Breast epithelium (tissue), 3 donors: ENCODE data around the gene HASPIN.

Source experiments
- POLR2A ChIP-seq: fragments of 450-650 bp; IDR thresholded peaks from one replicate; pipeline ENCODE4 v1.6.1; 2016; ENCODE audit warnings: antibody characterized with exemption, mild to moderate bottlenecking, moderate library complexity
- POLR2AphosphoS5 ChIP-seq, 3 donors: sonication (generic); formaldehyde crosslinking; IDR thresholded peaks; one replicate each; pipeline ENCODE4 v1.6.1; 2017; ENCODE audit warnings: antibody characterized with exemption in 3 of 3
- TF ChIP-seq, protein P1 (sequence below), 3 donors: fragments of 450-650 bp; IDR thresholded peaks; one replicate each; pipeline ENCODE4 v1.5.1; 2016 to 2017; ENCODE audit warnings: antibody characterized with exemption in 3 of 3, mild to moderate bottlenecking in 3 of 3, moderate library complexity in 3 of 3

DNA sequence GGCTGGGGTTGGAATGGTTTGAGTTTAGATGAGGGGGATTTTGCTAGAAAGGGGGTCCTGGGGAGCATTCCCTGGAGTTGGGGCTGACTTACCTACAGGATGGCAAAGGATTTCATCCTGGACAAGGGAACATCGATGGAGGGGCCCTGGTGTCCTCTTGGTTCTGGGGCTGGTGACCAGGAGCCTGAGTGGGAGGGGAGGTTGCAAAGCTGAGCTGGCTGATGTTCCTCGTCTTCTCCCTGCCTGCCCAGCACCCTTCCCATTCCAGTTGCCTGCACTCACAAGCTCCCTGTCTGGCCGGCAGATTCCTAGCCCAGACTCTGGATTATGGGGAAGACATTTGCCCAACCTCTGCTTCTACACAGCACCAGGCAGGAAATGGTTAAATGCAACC is 40.1 kb downstream of the HASPIN start:
- TF ChIP-seq, protein P1, sequence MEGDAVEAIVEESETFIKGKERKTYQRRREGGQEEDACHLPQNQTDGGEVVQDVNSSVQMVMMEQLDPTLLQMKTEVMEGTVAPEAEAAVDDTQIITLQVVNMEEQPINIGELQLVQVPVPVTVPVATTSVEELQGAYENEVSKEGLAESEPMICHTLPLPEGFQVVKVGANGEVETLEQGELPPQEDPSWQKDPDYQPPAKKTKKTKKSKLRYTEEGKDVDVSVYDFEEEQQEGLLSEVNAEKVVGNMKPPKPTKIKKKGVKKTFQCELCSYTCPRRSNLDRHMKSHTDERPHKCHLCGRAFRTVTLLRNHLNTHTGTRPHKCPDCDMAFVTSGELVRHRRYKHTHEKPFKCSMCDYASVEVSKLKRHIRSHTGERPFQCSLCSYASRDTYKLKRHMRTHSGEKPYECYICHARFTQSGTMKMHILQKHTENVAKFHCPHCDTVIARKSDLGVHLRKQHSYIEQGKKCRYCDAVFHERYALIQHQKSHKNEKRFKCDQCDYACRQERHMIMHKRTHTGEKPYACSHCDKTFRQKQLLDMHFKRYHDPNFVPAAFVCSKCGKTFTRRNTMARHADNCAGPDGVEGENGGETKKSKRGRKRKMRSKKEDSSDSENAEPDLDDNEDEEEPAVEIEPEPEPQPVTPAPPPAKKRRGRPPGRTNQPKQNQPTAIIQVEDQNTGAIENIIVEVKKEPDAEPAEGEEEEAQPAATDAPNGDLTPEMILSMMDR (IDR thresholded peaks at IDR 0.05) = no peak
- no peak for TF ChIP-seq POLR2AphosphoS5 (IDR thresholded peaks at IDR 0.05)
- no peak for TF ChIP-seq POLR2A
